Stimulated activated CD4-positive, alpha-beta T cell treated with anti-CD3 and anti-CD28 coated beads, TNF-alpha, amount 100 ng/mL, for 24 hours (primary cell): Measurements from ENCODE around the gene LHFPL2.
"Not testable (repeated sequence)": the region's sequence is repeated elsewhere in the genome, so short reads cannot be mapped to it uniquely, and the experiment has no call there.

Experiments
- DNase-seq, 3 experiments: peaks; one replicate each; pipeline ENCODE4 v3.0.0-alpha.2; 2020; ENCODE audit warnings: low read depth in 3 of 3

The LHFPL2 gene

GRCh38 chr5:78620119-78620518 lies 28.5 kb downstream of the LHFPL2 start:
- not testable (repeated sequence) for DNase-seq

DNA sequence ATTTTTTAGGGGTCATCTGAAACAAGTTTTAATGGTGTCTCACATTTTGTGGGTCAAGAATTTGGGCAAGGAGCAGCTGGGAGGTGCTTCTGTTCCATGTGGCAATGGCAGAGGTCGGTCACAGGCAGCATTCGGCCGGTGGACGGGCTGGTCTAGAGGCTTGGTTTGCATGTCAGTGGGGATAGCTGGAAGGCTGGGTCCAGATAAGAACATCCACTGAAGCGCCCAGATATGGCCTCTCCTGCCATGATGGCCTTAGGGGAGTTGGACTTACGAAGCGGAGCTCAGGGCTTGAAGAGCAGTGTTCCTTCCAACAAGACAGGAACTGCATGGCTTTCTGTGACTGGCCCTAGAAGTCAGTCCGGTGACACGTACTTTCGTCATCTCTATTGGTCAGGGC lies 30.3 kb downstream of the LHFPL2 start:
- DNase-seq = no peak

- DNase-seq = no peak
Observed at GRCh38 chr5:78615697-78616096, 32.9 kb downstream of the LHFPL2 start.

- DNase-seq = no peak
Observed at GRCh38 chr5:78614816-78615215, 33.8 kb downstream of the LHFPL2 start.

- no peak for DNase-seq
Observed at GRCh38 chr5:78613756-78614155, 34.8 kb downstream of the LHFPL2 start.

DNA sequence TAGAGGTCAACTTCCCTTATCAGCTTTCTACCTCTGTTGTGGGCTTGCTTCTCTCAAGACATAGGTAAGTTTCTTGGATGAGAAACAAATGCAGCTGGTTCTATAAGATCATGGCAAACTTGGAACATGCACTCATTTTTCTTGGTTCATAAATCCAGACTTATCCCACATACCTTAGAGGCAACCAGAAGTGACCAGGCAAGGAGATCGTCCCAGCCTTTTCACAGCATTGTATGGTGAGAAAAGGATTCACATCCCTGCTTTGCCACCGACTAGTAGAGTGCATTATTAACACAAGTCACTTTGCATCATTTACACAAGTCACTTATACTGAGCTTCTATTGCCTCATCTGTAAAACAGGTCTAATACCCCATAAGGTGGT lies 35.4 kb downstream of the LHFPL2 start:
- no peak for DNase-seq

GRCh38 chr5:78612227-78613150 lies 36.1 kb downstream of the LHFPL2 start:
- no peak for DNase-seq

GRCh38 chr5:78611126-78611605 lies 37.4 kb downstream of the LHFPL2 start:
- DNase-seq = no peak

- no peak for DNase-seq
Observed at GRCh38 chr5:78610636-78611035, 37.9 kb downstream of the LHFPL2 start.

DNA sequence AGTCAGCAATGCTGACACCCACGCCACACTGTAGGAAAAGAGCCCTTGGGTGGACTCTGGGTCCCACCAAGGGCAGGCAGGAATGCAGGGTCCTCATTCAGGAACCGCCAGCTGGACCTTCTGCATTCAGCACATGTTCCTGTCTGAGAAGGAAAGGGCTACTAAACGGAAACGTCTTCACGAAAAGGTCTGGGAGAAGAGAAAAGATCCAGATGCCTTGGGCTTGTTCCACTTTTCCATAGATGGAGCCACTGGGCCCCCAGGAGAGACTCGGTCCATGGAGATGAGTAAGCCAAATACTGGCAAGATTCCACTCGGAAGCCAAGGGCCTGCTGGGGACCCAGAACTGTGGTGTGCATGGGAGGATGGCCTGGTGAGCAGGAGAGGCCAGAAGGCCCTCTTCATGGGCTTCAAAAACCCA lies 38.4 kb downstream of the LHFPL2 start:
- DNase-seq = no peak

- DNase-seq = no peak
Observed at GRCh38 chr5:78607864-78608263, 40.7 kb downstream of the LHFPL2 start.

DNA sequence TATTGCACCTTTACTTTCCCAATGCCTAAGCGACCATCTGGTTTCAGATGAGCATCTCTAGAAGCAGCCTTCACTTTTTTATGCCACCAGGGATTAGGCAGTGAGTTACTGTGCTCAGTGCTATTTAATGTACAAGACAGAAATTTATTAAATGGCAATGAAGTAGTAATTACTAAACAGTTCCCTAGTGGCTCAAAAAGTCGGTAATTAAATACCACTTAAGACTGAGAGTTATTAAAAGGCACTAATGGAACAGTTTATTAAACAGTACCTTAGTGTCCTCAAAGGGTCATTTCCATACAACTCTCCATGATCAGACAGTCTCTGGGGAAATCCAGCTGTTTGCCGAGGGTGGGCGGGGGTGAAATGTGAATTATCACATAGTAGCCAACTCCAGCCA lies 42.3 kb downstream of the LHFPL2 start:
- DNase-seq = no peak

- DNase-seq = no peak
Observed at GRCh38 chr5:78605611-78606010, 43.0 kb downstream of the LHFPL2 start.

DNA sequence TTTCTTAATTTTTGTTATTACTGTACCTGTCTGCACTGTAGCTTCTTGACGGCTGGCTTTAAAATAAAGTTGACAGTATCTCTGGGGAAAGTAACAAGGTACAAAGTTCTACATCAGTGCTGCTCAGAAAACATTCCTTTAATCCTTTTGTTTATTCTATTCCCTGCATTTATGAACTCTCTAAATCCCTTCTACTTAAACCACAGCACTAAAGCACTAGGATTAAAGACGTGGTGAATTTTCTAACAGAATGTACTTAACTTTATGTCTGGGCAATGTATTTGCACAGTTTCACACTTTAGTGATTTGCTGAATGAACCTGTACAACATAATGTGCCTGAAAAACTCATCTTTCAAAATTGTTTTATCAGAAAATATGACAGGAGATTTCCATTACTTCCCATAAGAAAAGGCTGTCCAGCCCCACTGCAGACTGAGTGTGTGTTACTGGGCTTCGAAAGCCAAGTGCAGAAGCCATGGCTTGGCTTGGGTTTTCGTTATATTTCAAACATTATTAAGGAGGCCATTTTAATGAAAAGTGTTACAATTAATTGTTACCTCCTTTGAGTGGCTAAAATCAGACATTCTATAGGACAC lies 43.8 kb downstream of the LHFPL2 start:
- no peak for DNase-seq

GRCh38 chr5:78603636-78604175 lies 44.9 kb downstream of the LHFPL2 start:
- no peak for DNase-seq

GRCh38 chr5:78602400-78602799 lies 46.2 kb downstream of the LHFPL2 start:
- DNase-seq = no peak

GRCh38 chr5:78601559-78602314 lies 46.8 kb downstream of the LHFPL2 start:
- DNase-seq = no peak

DNA sequence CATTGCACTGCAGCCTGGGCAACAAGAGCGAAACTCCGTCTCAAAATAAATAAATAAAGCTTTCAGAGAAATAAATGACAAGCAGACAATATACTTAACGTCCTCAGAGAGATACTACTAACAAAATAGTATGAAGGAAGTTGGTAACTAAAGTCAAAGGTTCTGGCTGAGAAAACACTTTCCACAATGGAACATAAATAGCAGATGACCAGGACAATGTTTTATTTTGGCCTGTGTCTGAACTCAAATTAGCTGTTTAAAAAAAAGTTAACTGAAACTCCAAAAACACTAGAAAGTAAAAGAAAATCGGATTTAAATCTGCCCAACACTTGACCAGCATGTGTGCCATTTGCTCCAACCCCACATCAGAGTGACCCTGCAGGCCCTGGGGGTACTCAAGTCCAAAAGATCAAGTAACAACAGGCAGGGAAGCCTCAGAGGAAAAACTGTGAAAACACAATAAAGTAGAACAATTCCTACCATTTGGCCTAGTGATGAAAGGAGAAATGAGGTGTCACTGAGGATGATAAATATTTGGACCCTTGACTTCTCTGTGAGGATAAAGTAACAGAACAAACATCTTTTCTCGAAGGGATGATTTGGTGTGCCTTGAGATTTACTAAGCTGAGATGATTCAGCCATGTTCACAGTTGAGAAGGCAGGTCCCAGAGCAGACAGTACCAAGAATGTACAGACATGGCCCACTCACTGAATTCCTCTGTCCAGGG lies 47.7 kb downstream of the LHFPL2 start:
- DNase-seq = no peak

DNA sequence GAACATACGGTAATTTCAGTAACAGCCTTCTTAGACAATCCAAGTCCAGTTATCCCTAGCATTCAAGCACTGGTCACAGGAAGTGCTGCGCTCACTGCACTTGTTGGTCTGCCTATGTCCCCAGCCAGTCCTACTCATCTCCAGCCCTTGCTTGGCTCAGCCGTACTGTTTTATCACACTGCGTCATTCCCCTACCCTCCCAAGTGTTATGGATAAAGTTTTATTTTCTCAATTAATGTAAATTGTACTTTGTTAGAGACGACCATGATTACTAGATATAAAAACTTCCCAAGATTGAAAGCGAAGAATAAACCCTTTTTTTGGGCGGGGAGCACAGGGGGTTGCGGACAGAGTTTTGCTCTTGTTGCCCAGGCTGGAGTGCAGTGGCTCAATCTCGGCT lies 49.6 kb downstream of the LHFPL2 start:
- no peak for DNase-seq

DNA sequence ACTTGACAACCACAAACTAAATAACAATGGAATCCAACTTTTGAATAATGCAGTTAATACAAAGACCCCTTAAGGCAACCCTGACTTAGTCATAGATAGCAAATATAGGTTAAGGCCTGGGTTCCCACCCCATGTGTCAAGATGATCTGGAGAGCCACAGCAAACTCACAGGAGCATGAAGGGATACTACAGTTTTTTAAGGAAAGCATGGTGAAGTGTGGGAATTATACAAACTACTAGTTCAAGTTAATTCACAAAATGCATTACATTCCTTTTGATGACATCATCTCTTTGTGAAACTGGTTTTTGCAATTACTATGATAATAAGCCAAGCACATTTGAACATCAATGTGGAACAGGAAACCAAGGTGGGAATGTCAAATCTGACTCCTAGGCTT lies 50.6 kb downstream of the LHFPL2 start:
- no peak for DNase-seq
